RWPE2 (cell line): Measurements from ENCODE around the gene TACC2.

ENCODE experiments used
- ATAC-seq: fragments of 200-7000 bp; cut with Tn5 transposase; 3 replicates; pipeline ENCODE4 v1.9.1; 2021; ENCODE audit warnings: low read depth
- DNase-seq: peaks from one replicate; pipeline ENCODE4 v3.0.0-alpha.2; 2020; ENCODE audit warnings: low spot score
- H3K27ac ChIP-seq: fragments of 450-650 bp; 2 replicates; pipeline ENCODE4 v1.5.1; 2017; ENCODE audit warnings: mild to moderate bottlenecking; ENCODE audit not compliant: poor library complexity, severe bottlenecking
- H3K27me3 ChIP-seq: fragments of 250-450 bp; sonication (Bioruptor Pico); 2 replicates; pipeline ENCODE4 v1.5.1; 2021; ENCODE audit warnings: mild to moderate bottlenecking, moderate library complexity; ENCODE audit not compliant: insufficient read depth, poor library complexity, severe bottlenecking
- H3K36me3 ChIP-seq: fragments of 250-450 bp; sonication (Bioruptor Pico); 2 replicates; pipeline ENCODE4 v1.5.1; 2020; ENCODE audit warnings: low read depth, mild to moderate bottlenecking, moderate library complexity
- H3K4me1 ChIP-seq: fragments of 250-450 bp; sonication (Bioruptor Pico); 2 replicates; pipeline ENCODE4 v1.5.1; 2021; ENCODE audit warnings: mild to moderate bottlenecking, moderate library complexity; ENCODE audit not compliant: insufficient read depth, poor library complexity, severe bottlenecking
- H3K4me3 ChIP-seq: fragments of 250-450 bp; sonication (Bioruptor Pico); 2 replicates; pipeline ENCODE4 v1.5.1; 2021; ENCODE audit warnings: mild to moderate bottlenecking, moderate library complexity; ENCODE audit not compliant: severe bottlenecking
- H3K9me3 ChIP-seq: fragments of 250-450 bp; sonication (Bioruptor Pico); 2 replicates; pipeline ENCODE4 v1.5.1; 2021; ENCODE audit warnings: mild to moderate bottlenecking, moderate library complexity; ENCODE audit not compliant: severe bottlenecking
- CTCF ChIP-seq: fragments of 450-650 bp; IDR thresholded peaks from one replicate; pipeline ENCODE4 v1.5.1; 2017; ENCODE audit warnings: mild to moderate bottlenecking, moderate library complexity; ENCODE audit not compliant: poor library complexity, severe bottlenecking

Gene TACC2

GRCh38 chr10:122244001-122244975, 255.3 kb downstream of the TACC2 start:
- H3K27me3 ChIP-seq = no peaks in the 10 kb centered on the region
- no peaks in the 10 kb centered on the region for H3K9me3 ChIP-seq
- DNase-seq (no peak), ATAC-seq (no peak)
- H3K4me3 ChIP-seq = no peak overlapping the region
- H3K36me3 ChIP-seq = peaks cover 45% of the 10 kb centered on the region
- H3K27ac ChIP-seq = no peak overlapping the region
- TF ChIP-seq CTCF = no peak
- no peaks in the 10 kb centered on the region for H3K4me1 ChIP-seq

DNA sequence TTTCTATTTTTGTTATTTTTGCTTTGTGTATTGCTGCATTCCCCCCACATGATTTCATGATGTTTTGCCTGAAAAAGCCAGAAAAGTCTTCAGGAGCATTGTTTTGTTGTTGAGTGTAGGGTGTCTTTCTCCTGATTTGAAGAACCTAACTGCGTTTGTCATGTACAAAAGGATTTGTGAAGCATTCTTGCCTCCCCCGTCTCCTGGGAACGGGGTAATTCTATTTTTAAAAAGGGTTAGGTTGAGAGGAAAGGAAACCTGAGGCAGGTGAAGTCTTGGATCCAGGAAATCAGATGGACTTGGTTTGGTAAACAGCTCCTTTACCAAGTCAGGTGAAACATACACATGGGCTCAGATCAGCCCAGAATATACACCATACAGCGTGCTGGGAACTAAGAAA, 256.2 kb downstream of the TACC2 start:
- Histone ChIP-seq H3K9me3 (no peaks in the 10 kb centered on the region), H3K4me1 (no peaks in the 10 kb centered on the region), H3K4me3 (no peak overlapping the region), H3K27ac (no peak overlapping the region), H3K27me3 (no peaks in the 10 kb centered on the region), H3K36me3 (peaks cover 41% of the 10 kb centered on the region)
- ATAC-seq = no peak
- TF ChIP-seq CTCF = no peak
- DNase-seq = no peak

- no peak overlapping the region for H3K27ac ChIP-seq
- H3K36me3 ChIP-seq = peaks cover 37% of the 10 kb centered on the region
- DNase-seq (no peak), ATAC-seq (no peak)
- no peak for TF ChIP-seq CTCF
- no peaks in the 10 kb centered on the region for H3K27me3 ChIP-seq
- no peak overlapping the region for H3K4me3 ChIP-seq
- no peaks in the 10 kb centered on the region for H3K9me3 ChIP-seq
- no peaks in the 10 kb centered on the region for H3K4me1 ChIP-seq
These were observed 256.9 kb downstream of the TACC2 start for GRCh38 chr10:122245897-122246296.

DNA sequence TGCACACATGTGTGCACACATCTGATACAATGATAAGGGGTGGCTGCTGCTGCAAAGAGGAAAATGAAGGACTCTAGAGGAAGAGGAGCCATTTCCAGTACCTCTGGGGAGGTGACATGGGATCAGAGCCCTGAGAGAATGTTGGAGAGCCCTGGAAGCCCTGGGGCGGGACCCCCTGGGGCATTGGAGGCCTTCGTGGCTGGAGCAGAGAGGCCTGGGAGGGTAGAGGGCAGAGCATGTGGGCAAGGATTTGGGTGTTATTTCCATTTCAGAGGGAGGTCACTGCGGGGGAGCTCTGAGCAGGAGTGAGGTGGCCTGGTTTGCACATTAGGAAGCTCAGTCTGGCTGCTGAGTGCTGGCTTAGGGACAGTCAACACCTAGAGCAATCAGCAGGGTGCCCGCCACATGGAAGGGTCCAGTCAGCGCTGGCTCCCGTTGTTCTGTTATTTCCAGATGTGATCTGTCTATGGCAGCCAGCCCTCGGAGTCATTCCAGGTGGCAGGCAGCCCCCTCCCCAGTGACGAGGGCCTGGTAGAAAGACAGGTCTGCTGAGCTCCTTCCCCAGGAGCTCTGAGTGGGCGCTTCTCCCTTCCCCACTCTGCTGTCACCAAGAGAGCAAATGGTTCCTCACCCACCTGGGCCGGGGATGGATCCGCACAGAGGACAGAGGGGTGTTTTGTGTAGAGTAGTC, 258.0 kb downstream of the TACC2 start:
- TF ChIP-seq CTCF = no peak
- peaks cover 29% of the 10 kb centered on the region for H3K36me3 ChIP-seq
- H3K27me3 ChIP-seq = no peaks in the 10 kb centered on the region
- no peak overlapping the region for H3K4me3 ChIP-seq
- no peak for ATAC-seq
- H3K4me1 ChIP-seq = no peaks in the 10 kb centered on the region
- no peaks in the 10 kb centered on the region for H3K9me3 ChIP-seq
- DNase-seq = no peak
- H3K27ac ChIP-seq = no peak overlapping the region
